Stimulated activated CD8-positive, alpha-beta memory T cell treated with anti-CD3 and anti-CD28 coated beads, Interleukin-4, amount 100 ng/mL, for 1 hour (primary cell): Measurements from ENCODE around the gene THSD4.

ENCODE experiments used
- DNase-seq, 2 donors: peaks; one replicate each; pipeline ENCODE4 v3.0.0-alpha.2; 2020; ENCODE audit warnings: low read depth in 2 of 2, low spot score in 1 of 2

The THSD4 gene

GRCh38 chr15:71526060-71526820 is 411.0 kb downstream of the THSD4 start:
- no peak for DNase-seq

- no peak for DNase-seq
Measured at GRCh38 chr15:71529361-71529760, 414.1 kb downstream of the THSD4 start.

GRCh38 chr15:71530116-71530515 is 414.8 kb downstream of the THSD4 start:
- DNase-seq: no peak

- DNase-seq: no peak
Measured at GRCh38 chr15:71532994-71533393, 417.7 kb downstream of the THSD4 start.

- DNase-seq: no peak
Measured at GRCh38 chr15:71538181-71538580, 422.9 kb downstream of the THSD4 start.

GRCh38 chr15:71541746-71542145 is 426.5 kb downstream of the THSD4 start:
- DNase-seq: no peak

- no peak for DNase-seq
Measured at GRCh38 chr15:71542836-71543235, 427.6 kb downstream of the THSD4 start.

GRCh38 chr15:71543413-71543812 is 428.1 kb downstream of the THSD4 start:
- DNase-seq: no peak

GRCh38 chr15:71545223-71545760 is 430.0 kb downstream of the THSD4 start:
- DNase-seq: no peak

- DNase-seq: no peak
Measured at GRCh38 chr15:71545923-71546322, 430.7 kb downstream of the THSD4 start.

- no peak for DNase-seq
Measured at GRCh38 chr15:71547011-71547410, 431.7 kb downstream of the THSD4 start.

- no peak for DNase-seq
Measured at GRCh38 chr15:71548401-71548807, 433.1 kb downstream of the THSD4 start.

GRCh38 chr15:71549091-71549490 is 433.8 kb downstream of the THSD4 start:
- DNase-seq: no peak

GRCh38 chr15:71549697-71550096 is 434.4 kb downstream of the THSD4 start:
- DNase-seq: no peak

GRCh38 chr15:71551566-71551965 is 436.3 kb downstream of the THSD4 start:
- no peak for DNase-seq

GRCh38 chr15:71559098-71559497 is 443.8 kb downstream of the THSD4 start:
- no peak for DNase-seq

- no peak for DNase-seq
Measured at GRCh38 chr15:71559616-71560015, 444.3 kb downstream of the THSD4 start.

GRCh38 chr15:71562251-71562650 is 447.0 kb downstream of the THSD4 start:
- no peak for DNase-seq

- DNase-seq: no peak
Measured at GRCh38 chr15:71564217-71564616, 448.9 kb downstream of the THSD4 start.

GRCh38 chr15:71565006-71565405 is 449.7 kb downstream of the THSD4 start:
- DNase-seq: no peak

- DNase-seq: no peak
Measured at GRCh38 chr15:71565631-71566160, 450.4 kb downstream of the THSD4 start.

- DNase-seq: no peak
Measured at GRCh38 chr15:71566226-71566625, 451.0 kb downstream of the THSD4 start.

- DNase-seq: no peak
Measured at GRCh38 chr15:71567173-71567572, 451.9 kb downstream of the THSD4 start.
